ENCODE data around the gene CHTOP. TPM values are rescaled to one million over a fixed set of nuclear protein-coding genes. Genes with fewer than 3 reads are reported as not detected.

Gene CHTOP
- polyA plus RNA-seq, 1 donor from 2014 or later: 159 TPM

GRCh38 chr1:153597206-153597605, 36.7 kb upstream of the CHTOP start:
- no peak for TF ChIP-seq EP300 (conservative IDR thresholded peaks at IDR 0.05; ENCODE audit: poor library complexity, severe bottlenecking)
- no peak for TF ChIP-seq MXI1 (conservative IDR thresholded peaks at IDR 0.05; ENCODE audit: poor library complexity, severe bottlenecking)
- no peak for TF ChIP-seq TAF1 (IDR thresholded peaks at IDR 0.05; ENCODE audit: low read depth)
- no peak for TF ChIP-seq POLR2AphosphoS5 (IDR thresholded peaks at IDR 0.05)
- no peak for TF ChIP-seq SMC3 (conservative IDR thresholded peaks at IDR 0.05; ENCODE audit: poor library complexity)
- TF ChIP-seq RAD21 (conservative IDR thresholded peaks at IDR 0.05): no peak
- TF ChIP-seq EZH2 (IDR thresholded peaks at IDR 0.05; ENCODE audit: borderline replicate concordance, insufficient read depth, low read length, poor library complexity, severe bottlenecking): no peak
- TF ChIP-seq REST (IDR thresholded peaks at IDR 0.05; ENCODE audit: borderline replicate concordance): no peak
- TF ChIP-seq CTCF (IDR thresholded peaks at IDR 0.05; ENCODE audit: poor library complexity, severe bottlenecking): no peak
- no peaks in the 10 kb centered on the region for H3K36me3 ChIP-seq (ENCODE audit: insufficient read depth, low read length)
- H3K27me3 ChIP-seq (ENCODE audit: insufficient read depth, low read depth, low read length): no peaks in the 10 kb centered on the region

DNA sequence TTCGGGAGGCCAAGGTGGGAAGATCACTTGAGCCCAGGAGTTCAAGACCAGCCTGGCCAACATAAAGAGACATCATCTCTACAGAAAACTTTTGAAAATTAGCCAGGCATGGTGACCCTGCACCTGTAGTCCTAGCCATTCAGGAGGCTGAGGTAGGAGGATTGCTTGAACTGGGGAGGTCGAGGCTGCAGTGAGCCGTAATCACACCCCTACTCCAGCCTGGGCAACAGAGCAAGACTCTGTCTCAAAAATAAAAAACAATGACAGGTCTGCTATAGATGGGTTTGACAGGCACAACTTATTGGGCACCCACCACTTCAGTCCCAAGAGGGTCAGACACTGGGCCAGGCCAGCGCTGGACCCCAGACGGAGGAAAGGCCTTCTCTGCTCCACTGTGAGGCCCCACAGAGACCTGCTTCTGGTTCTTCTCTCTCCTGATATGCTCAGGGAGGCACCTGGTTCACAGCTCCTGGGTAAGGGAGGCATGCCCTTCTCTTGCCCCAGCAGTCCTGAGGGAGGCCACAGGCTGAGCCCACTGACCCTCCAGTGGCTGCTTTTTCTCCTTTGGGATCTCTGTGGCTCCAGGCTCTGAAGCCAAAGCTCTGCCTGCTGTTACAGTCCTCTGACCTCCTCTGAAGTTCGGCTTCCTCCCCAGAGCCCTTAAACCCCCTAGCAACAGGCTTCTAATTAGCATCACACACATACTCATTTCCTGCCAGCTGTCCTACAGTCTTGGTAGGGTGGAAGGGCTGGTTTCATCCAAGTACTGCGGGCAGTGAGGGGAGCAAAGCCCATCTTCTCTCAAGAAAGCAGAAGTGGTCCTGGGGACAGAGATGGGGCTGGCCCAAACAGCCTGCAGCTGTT, 35.3 kb upstream of the CHTOP start:
- TF ChIP-seq MXI1 (conservative IDR thresholded peaks at IDR 0.05; ENCODE audit: poor library complexity, severe bottlenecking): no peak
- no peak for TF ChIP-seq TAF1 (IDR thresholded peaks at IDR 0.05; ENCODE audit: low read depth)
- TF ChIP-seq REST (IDR thresholded peaks at IDR 0.05; ENCODE audit: borderline replicate concordance): no peak
- no peak for TF ChIP-seq CTCF (IDR thresholded peaks at IDR 0.05; ENCODE audit: poor library complexity, severe bottlenecking)
- no peak for TF ChIP-seq EZH2 (IDR thresholded peaks at IDR 0.05; ENCODE audit: borderline replicate concordance, insufficient read depth, low read length, poor library complexity, severe bottlenecking)
- no peak for TF ChIP-seq RAD21 (conservative IDR thresholded peaks at IDR 0.05)
- no peak for TF ChIP-seq POLR2AphosphoS5 (IDR thresholded peaks at IDR 0.05)
- no peak for TF ChIP-seq EP300 (conservative IDR thresholded peaks at IDR 0.05; ENCODE audit: poor library complexity, severe bottlenecking)
- Histone ChIP-seq H3K27ac (ENCODE audit: low read length) (no peak overlapping the region), H3K27me3 (ENCODE audit: insufficient read depth, low read depth, low read length) (no peaks in the 10 kb centered on the region), H3K9me2 (ENCODE audit: insufficient read depth, low read length) (no peaks in the 10 kb centered on the region), H3K36me3 (ENCODE audit: insufficient read depth, low read length) (no peaks in the 10 kb centered on the region), H3K4me2 (ENCODE audit: low read length) (no peak overlapping the region), H2AFZ (ENCODE audit: low read depth, low read length) (no peak overlapping the region), H4K20me1 (ENCODE audit: insufficient read depth) (no peaks in the 10 kb centered on the region), H3K9ac (ENCODE audit: low read length) (no peak overlapping the region), H3K9me3 (ENCODE audit: low read length) (no peaks in the 10 kb centered on the region), H3F3A (ENCODE audit: insufficient read depth, low read length, poor library complexity, severe bottlenecking) (no peaks in the 10 kb centered on the region), H3K4me3 (ENCODE audit: low read length) (no peak overlapping the region), H3K79me2 (replicated peaks; ENCODE audit: insufficient read depth, low read length) (no peaks in the 10 kb centered on the region)

More at GRCh38 chr1:153597206-153597605, 36.7 kb upstream of the CHTOP start:
- H3K4me2 ChIP-seq (ENCODE audit: low read length): no peak overlapping the region
- no peaks in the 10 kb centered on the region for H3K9me3 ChIP-seq (ENCODE audit: low read length)
- H4K20me1 ChIP-seq (ENCODE audit: insufficient read depth): no peaks in the 10 kb centered on the region
- no peaks in the 10 kb centered on the region for H3F3A ChIP-seq (ENCODE audit: insufficient read depth, low read length, poor library complexity, severe bottlenecking)
- no peaks in the 10 kb centered on the region for H3K9me2 ChIP-seq (ENCODE audit: insufficient read depth, low read length)
- no peak overlapping the region for H3K4me3 ChIP-seq (ENCODE audit: low read length)
- no peaks in the 10 kb centered on the region for H3K79me2 ChIP-seq (replicated peaks; ENCODE audit: insufficient read depth, low read length)
- no peak overlapping the region for H2AFZ ChIP-seq (ENCODE audit: low read depth, low read length)
- H3K9ac ChIP-seq (ENCODE audit: low read length): no peak overlapping the region
- H3K27ac ChIP-seq (ENCODE audit: low read length): no peak overlapping the region
